ENCODE data around the gene MACF1.
A peak's percentile ranks its signal among the peaks of the same experiment; 100 is the strongest.

MACF1 gene

GRCh38 chr1:39214021-39214713, 9.7 kb downstream of the MACF1 start:
- no peak for DNase-seq

- no peak for DNase-seq
Measured at GRCh38 chr1:39214714-39214997, 10.2 kb downstream of the MACF1 start.

DNA sequence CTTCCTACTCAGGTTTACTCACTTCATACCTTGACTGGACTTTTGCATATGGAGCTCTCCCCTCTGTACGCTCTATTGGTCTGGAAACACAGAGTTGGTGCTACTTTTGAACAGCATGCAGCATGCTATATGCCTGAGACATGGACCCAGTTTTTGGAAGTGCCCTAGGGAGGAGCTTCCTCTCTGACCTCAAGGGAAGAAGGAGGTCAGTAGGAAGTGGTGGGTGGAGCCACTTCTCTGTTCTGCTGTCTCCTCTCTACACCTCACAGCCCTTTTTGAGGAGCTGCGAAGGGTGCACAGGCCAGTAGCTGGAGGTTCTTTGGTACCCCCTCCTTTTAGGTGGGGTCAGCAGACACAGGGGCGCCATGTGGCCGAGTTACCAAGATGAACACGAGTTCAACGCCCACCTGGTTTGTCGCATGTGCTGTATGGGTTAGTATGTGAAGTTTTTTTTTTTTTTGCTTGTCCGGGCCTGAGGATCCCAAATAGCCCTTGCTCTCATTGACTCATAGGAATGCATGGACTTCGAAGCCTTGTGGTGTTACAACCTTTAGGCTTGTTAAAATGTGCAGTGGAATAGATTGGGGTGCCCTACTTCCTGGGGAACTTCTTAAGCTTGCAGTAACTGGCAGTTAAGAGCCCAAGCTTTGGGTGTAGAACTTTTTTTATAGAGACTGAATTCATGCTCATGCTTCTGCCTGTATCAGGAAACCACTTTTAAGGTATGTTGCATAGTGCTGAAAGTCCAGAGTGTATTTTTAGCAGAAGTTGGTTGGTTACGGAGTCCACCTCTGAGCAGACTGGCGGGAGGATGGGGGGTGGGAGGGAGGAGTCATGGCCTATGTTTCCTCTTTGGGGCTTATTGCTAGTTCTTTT, 10.7 kb downstream of the MACF1 start:
- peak; percentile 33 for DNase-seq

DNA sequence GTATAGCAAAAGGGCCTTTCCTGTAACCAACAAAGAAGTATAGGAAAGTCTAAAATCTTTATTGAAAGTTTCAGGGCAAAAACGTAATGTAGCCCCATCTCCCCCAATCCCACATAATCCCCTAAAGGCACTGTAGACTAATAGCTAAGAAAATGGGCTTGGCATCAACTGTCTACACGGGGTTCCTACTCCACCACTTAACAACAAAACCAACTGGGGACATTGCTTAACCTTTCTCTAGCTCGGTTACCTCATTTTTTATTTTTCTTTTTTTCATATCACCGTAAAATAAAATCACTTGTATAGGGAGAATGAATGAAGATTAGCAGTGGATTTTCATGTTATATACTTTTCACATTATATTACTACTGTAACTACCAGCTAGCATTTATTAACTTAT, 12.3 kb downstream of the MACF1 start:
- no peak for DNase-seq

DNA sequence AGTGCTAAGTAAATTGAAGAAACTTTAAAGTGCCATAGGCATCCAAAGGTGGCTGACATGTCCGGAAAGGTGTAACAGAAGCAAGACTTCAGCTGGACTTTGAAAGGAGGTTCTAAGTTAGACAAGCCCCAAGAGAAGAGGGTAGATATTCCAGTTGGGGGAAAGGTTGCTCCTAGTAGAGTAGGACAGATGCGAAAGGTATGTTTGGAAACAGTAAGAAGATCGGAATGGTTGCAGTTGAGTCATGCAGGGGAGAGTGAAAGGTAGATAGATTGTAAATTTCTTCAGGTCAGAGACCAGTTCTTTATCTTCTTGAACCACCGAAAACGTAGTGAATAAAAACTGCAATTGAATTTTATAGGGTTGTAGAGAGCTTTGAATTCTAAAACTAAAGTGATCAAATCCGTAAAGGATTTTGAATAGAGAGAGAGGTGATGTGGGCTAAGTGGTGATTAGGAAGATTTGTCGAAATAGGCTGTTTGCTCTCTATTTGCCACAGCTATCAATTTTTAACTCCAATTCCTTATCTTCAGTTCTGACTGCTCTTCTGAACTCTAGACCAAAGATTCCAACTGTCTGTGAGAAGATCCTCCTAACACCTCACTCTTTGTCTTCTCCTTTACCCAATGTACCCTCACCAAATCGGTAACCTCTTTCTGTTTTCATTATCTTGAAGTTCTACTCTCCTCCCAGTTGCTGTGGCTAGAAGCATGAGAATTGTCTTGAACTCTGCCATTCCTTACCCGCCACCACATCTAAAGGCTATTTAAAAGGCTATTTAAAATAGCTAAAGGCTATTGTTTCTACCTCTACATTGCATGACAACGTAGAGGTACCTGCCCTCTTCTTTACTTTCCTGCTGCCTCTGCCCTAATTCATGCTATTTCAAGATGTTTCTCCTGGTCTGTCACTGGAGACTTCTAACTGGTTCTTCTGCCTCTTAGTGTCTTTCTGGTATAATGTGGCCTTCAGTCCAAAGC, 16.7 kb downstream of the MACF1 start:
- no peak for DNase-seq

DNA sequence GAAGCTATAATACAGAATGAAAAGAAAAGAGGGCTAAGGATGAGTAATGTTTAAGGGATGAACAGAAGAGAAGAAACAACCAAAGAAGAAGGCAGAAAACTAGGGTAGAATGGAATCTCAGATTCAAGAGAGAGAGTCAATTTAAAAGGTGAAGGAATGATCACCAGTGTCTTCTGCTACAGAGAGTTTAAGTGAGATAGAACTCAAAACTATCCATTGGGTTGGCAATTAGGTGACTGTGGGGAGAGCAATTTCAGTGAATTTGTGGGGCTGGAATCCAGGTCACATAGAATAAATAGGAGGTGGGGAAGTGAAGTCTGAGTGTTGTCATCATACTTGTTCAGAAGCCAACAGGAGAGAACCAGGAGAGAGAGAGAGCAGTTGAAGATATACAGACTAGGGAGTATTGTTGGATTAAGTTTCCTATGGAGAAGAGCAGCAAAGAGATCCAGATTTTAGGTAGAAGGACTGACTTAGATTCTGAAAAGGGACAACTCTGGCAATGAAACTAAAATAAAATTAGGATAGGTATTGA, 19.9 kb downstream of the MACF1 start:
- no peak for DNase-seq

DNA sequence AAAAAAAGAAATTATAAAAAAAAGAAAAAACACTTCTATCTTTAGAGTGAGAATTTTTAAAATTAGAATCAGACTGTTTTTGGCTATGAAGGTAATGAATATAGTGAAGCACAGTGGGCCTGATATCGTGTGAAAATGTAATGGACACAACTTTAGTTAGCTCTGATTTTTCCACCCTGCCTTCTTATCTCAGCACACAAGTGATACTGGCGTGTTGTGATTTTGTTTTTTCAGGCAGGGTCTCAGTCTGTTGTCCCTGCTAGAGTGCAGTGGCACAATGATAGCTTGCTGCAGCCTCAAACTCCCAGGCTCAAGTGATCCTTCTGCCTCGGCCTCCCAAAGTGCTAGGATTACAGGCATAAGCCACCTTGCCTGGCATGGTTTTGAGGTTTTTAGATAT, 22.3 kb downstream of the MACF1 start:
- DNase-seq: no peak

DNA sequence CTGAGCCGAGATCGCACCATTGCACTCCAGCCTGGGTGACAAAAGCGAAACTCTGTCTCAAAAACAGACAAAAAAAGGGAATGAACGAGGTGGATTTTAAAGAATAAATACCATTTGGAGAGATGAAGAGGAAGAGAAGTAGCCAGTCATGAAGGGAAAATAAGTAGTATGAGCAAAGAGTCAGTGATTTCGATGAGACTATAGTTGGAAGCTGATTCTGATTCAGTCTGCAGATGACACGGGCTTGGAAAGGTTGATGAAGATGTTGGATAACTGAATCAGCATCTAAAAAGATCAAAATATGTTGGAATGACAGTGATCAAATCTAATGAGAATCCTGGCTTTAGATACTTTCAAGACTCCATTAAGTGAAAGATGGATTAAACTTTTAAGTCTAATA, 23.8 kb downstream of the MACF1 start:
- no peak for DNase-seq

DNA sequence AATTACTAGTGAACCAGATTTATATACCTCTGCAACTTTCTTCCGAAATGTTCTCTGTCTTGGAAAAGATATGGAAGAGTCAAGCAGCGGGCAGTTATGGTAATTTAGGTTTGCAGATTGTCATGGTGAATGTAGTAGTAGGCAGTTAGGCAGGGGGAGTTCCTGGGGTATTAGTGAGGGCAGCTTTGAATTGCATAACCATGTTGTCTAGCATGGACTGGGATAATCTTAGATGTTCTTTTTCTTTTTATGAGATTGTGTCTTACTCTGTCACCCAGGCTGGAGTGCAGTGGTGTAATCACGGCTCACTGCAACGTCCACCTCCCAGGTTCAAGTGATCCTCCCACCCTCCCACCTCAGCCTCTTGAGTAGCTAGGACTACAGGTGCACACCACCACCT, 25.0 kb downstream of the MACF1 start:
- no peak for DNase-seq

DNA sequence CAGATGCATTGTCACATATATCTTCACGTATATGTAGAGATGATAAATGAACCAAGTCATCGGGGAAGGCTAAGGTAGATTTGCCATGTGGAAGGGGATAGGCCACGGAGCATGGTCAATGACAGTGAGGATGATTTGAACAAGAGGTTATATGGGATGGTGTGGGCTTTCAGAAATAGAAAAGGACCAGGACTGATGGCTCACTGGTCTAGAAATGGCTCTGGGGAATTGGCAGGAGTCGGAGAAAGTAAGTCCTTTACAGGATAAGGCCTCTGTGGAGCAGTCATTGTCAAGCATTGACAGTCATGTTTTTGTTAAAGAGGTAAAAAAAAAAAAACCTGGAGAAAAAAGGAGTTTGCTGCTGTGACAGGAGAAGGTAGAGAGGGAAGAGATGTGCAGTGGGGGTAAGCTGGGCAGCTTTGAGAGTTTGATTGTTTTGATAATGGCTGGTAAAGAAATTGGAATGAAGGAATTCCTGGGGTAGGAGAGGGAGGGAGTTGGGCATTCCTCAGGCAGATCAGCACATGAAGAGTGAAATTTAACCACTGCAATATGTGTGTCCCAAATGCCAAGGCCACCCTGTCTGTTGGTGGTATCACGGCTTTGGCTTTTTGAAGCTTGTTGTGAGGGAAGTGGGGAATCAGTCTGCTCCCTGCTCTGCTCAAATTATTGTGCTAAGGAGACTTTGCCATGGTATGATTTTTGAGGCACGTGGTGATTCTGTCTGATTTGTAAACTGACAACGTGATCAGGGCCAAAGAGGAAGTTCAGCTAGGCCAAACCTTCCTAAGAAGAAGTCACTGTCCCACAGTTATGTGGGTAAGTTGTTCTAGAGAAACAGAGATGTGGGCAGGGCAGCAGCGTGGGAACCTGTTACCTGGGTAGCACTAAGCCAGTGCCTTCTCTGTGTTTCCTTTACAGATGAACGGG, 26.0 kb downstream of the MACF1 start:
- DNase-seq: peak; percentile 31

GRCh38 chr1:39236971-39237370, 32.5 kb downstream of the MACF1 start:
- no peak for DNase-seq

DNA sequence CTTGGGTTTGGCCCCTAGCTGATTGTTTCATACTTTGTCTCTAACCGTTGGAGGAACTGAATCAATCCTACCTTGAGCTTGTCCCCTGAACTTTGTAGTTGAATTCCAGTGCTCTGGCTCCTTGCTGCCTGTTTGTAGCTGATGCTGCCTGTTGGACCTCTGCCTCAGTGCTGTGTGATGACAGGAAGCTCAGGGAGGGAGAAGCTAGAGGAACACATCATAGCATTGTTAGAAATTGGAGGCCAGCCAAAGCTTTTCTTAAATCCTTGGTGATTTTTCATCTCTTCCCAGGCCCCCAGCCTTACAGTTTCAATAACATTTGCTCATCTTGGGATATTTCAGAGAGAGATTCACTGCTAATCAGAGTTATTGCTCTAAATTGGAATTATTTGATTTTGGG, 34.0 kb downstream of the MACF1 start:
- DNase-seq: peak; percentile 82

DNA sequence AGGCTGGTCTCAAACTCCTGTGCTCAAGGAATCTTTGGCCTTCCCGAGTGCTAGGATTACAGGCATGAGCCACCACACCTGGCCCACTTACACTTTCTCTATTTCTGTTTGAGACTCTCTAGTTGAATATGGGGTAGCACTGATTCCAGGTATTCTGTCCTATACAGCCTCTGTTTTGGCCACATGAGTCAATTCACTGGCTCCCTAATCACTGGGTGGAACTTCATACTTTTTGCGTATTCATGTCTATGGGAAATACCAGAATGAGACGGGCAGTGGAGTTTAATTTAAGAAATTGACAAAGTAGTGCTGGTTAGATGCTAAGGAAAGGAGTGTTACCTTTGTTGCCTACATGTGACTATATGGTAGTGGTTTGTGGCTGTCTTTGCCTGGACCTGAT, 35.5 kb downstream of the MACF1 start:
- no peak for DNase-seq

GRCh38 chr1:39243302-39243701, 38.8 kb downstream of the MACF1 start:
- no peak for DNase-seq

DNA sequence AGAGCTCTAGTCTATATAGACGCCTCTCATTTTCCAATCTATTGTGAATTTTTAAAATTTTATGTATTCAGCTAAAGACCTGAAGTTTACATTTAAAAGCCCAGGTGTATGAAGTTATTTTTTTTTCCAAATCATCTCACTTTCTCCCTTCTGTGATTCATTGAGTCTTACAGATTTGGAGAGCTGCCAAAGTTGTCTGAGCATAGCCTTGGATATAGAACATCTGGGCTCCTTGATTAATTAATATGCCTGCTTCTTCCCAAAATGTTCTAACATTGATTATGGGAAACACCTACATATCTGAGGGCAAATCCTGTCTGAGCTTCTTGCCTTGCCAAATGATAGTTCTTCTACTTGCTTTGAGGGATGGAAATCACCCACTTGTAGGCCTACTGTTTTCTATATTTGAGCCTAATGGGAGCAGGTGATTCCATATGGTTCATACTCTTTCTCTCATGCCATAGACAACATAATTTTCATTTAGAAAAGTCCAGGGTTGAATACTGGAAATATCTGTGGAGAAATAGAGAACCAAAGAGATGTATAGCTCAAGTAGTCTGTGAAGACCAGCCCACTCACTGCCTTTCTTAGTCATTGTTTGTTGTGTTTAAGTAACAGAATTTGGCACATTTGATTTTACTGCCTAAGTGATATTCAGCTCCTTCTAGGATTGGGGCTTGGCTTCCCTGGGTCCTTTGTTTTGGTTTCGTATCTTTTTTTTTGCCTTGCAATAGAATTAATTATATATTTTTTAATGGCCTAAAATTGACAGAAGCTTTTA, 46.2 kb downstream of the MACF1 start:
- DNase-seq: peak; percentile 53

DNA sequence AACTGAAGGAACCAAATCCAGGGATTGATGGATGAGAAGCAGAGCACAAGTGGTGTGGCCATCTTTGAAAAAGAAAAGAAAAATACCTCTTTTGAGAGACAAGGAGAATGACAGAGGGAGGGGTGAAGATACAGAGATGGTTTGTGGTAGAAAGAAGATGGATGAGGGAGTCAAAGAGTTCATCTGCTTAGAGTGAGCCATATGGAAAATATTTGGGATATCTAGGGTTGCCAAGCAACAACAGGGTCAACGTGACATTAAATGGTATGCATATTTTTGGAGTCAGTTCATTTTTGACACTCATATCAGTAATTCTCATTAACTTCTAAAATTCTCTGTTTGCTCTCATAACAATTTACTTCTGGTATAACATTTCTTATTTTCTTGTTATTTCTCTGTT, 50.7 kb downstream of the MACF1 start:
- peak; percentile 73 for DNase-seq

DNA sequence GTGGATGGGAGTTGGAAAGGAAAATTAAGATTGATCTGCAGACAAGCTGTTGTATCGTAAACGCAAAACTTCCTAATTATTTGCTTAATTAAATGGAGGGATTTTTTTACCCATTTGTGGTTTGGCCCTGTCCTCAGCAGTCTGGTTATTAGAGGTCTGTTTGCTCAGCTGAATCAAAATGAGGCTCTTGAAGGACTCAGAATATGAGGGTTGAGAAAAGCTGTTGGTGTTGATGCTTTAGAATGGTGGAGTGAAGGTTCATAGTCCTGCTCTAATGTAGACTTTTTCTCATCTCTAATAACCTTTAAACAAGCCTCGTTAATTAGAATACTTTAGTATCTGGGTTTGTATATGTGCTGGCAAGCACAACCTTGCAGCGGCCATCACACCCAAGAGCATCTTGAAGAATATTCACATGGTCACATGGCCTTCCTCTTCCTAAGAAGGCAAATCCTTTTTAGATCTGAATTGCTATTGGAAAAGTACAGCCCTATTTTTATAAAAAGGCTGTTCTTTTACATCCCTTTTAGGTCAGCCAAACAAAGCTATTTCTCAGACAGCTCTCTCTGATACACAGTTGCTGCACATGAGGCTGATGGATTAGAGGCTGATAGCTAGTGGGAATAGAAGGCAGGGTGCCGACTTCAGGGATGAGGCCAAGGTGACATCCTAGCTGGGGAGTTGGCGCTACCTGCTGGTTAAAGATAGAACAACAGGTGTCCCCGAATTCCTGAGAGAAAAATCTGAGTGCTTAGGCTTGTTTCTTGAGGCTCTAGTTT, 53.8 kb downstream of the MACF1 start:
- DNase-seq: peak; percentile 69

DNA sequence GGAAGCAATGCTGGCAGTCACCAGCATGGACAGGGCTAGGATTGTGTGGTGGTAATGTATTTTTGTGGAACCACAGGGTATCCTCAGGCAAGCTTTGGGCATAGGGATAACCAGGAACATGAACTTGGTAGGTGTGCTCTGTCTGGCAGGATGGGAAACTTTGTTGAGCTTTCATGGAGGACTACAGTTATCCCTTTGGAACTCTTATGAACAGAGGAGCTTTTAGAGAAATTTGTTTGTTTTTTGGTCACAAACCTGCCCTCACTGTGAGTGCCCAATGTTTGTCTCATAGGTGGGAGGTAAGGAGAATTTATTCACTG, 54.4 kb downstream of the MACF1 start:
- DNase-seq: no peak

GRCh38 chr1:39261712-39262221, 57.3 kb downstream of the MACF1 start:
- peak; percentile 91 for DNase-seq

GRCh38 chr1:39262802-39263201, 58.3 kb downstream of the MACF1 start:
- peak; percentile 24 for DNase-seq
